Mesendoderm (in vitro differentiated cells): ENCODE measurements around the gene TMEM132D.

Source experiments
- DNase-seq: peaks from one replicate; pipeline ENCODE4 v3.0.0; 2013
- H2AK5ac ChIP-seq: 2 replicates; pipeline ENCODE4 v1.6.1; 2013; ENCODE audit warnings: low read length, inconsistent platforms
- H2BK120ac ChIP-seq: 2 replicates; pipeline ENCODE4 v1.6.1; 2013; ENCODE audit warnings: low read depth, mild to moderate bottlenecking, low read length, moderate library complexity, mixed read lengths
- H2BK15ac ChIP-seq: replicated peaks from 2 replicates; pipeline ENCODE4 v1.6.1; 2013; ENCODE audit warnings: low read depth, mild to moderate bottlenecking, moderate library complexity
- H2BK5ac ChIP-seq: 2 replicates; pipeline ENCODE4 v1.6.1; 2013; ENCODE audit warnings: low read length, inconsistent platforms
- H3K18ac ChIP-seq: 2 replicates; pipeline ENCODE4 v1.6.1; 2013; ENCODE audit warnings: mild to moderate bottlenecking, low read length, mixed read lengths
- H3K23ac ChIP-seq: one replicate; pipeline ENCODE4 v1.6.1; 2013; ENCODE audit warnings: low read length
- H3K27ac ChIP-seq: 2 replicates; pipeline ENCODE4 v1.5.1; 2013; ENCODE audit warnings: low read depth, mild to moderate bottlenecking, inconsistent platforms, low read length, moderate library complexity
- H3K27me3 ChIP-seq: 2 replicates; pipeline ENCODE4 v1.6.1; 2013; ENCODE audit warnings: low read length, control low read depth, mild to moderate bottlenecking, inconsistent platforms; ENCODE audit not compliant: insufficient read depth, poor library complexity
- H3K36me3 ChIP-seq: 2 replicates; pipeline ENCODE4 v1.6.1; 2013; ENCODE audit warnings: low read length, inconsistent platforms; ENCODE audit not compliant: control insufficient read depth, insufficient read depth
- H3K4ac ChIP-seq: one replicate; pipeline ENCODE4 v1.6.1; 2013; ENCODE audit warnings: low read depth, mild to moderate bottlenecking, low read length, moderate library complexity
- H3K4me1 ChIP-seq: 2 replicates; pipeline ENCODE4 v1.6.1; 2013; ENCODE audit warnings: low read depth, low read length, inconsistent platforms; ENCODE audit not compliant: control insufficient read depth
- H3K4me2 ChIP-seq: 2 replicates; pipeline ENCODE4 v1.6.1; 2013; ENCODE audit warnings: low read length
- H3K4me3 ChIP-seq: 2 replicates; pipeline ENCODE4 v1.5.1; 2013; ENCODE audit warnings: mild to moderate bottlenecking, low read length
- H3K56ac ChIP-seq: one replicate; pipeline ENCODE4 v1.6.1; 2013; ENCODE audit warnings: low read length
- H3K79me1 ChIP-seq: 2 replicates; pipeline ENCODE4 v1.6.1; 2013; ENCODE audit warnings: low read length, inconsistent platforms
- H3K79me2 ChIP-seq: 2 replicates; pipeline ENCODE4 v1.6.1; 2013; ENCODE audit warnings: mild to moderate bottlenecking, low read length; ENCODE audit not compliant: control insufficient read depth, insufficient read depth
- H3K9ac ChIP-seq: 2 replicates; pipeline ENCODE4 v1.6.1; 2013; ENCODE audit warnings: low read length, inconsistent platforms
- H4K5ac ChIP-seq: one replicate; pipeline ENCODE4 v1.6.1; 2013; ENCODE audit warnings: low read length
- H4K8ac ChIP-seq: one replicate; pipeline ENCODE4 v1.6.1; 2013; ENCODE audit warnings: low read depth, mild to moderate bottlenecking, control low read depth, low read length, moderate library complexity
- WGBS: extraction: QIAGEN DNeasy Blood & Tissue Kit; methylation state at CpG from one replicate; pipeline ENCODE4 v1.1.7; 2013; ENCODE audit warnings: low lambda C conversion rate, missing lambda C conversion rate; ENCODE audit not compliant: insufficient coverage; ENCODE audit errors: extremely low coverage; 5-methylcytosine and 5-hydroxymethylcytosine counted together

TMEM132D gene

GRCh38 chr12:129276361-129277060 is 627.3 kb downstream of the TMEM132D start:
- no CpG with 5 or more reads among the region's 9 CpGs for WGBS
- H2BK5ac ChIP-seq: no peak overlapping the region
- no peak overlapping the region for H3K4me3 ChIP-seq
- no peak overlapping the region for H3K4ac ChIP-seq
- H3K56ac ChIP-seq: no peak overlapping the region
- H4K8ac ChIP-seq: no peak overlapping the region
- no peaks in the 10 kb centered on the region for H3K79me2 ChIP-seq
- no peaks in the 10 kb centered on the region for H3K36me3 ChIP-seq
- H2BK15ac ChIP-seq: no peak overlapping the region
- H3K27me3 ChIP-seq: no peaks in the 10 kb centered on the region
- H3K79me1 ChIP-seq: no peaks in the 10 kb centered on the region
- H3K9ac ChIP-seq: no peak overlapping the region
- H4K5ac ChIP-seq: no peak overlapping the region
- no peak overlapping the region for H3K23ac ChIP-seq
- no peak overlapping the region for H3K18ac ChIP-seq
- no peaks in the 10 kb centered on the region for H3K4me1 ChIP-seq
- H3K4me2 ChIP-seq: no peak overlapping the region
- H2BK120ac ChIP-seq: no peak overlapping the region
- no peak overlapping the region for H3K27ac ChIP-seq
- H2AK5ac ChIP-seq: no peak overlapping the region
- no peak for DNase-seq

- no peak overlapping the region for H2BK120ac ChIP-seq
- no peak overlapping the region for H3K56ac ChIP-seq
- H3K4me2 ChIP-seq: no peak overlapping the region
- H2AK5ac ChIP-seq: no peak overlapping the region
- no peak overlapping the region for H3K4me3 ChIP-seq
- no peak overlapping the region for H3K9ac ChIP-seq
- H3K23ac ChIP-seq: no peak overlapping the region
- WGBS: no CpG with 5 or more reads among the region's 16 CpGs
- no peak overlapping the region for H2BK15ac ChIP-seq
- no peak overlapping the region for H4K5ac ChIP-seq
- H3K4ac ChIP-seq: no peak overlapping the region
- no peak overlapping the region for H2BK5ac ChIP-seq
- no peak overlapping the region for H4K8ac ChIP-seq
- no peaks in the 10 kb centered on the region for H3K4me1 ChIP-seq
- DNase-seq: no peak
- H3K27ac ChIP-seq: no peak overlapping the region
- H3K79me2 ChIP-seq: no peaks in the 10 kb centered on the region
- H3K18ac ChIP-seq: no peak overlapping the region
- no peaks in the 10 kb centered on the region for H3K27me3 ChIP-seq
- no peaks in the 10 kb centered on the region for H3K36me3 ChIP-seq
- H3K79me1 ChIP-seq: no peaks in the 10 kb centered on the region
Measured at GRCh38 chr12:129269756-129270495, 633.9 kb downstream of the TMEM132D start.

- H3K9ac ChIP-seq: no peak overlapping the region
- H3K4me3 ChIP-seq: no peak overlapping the region
- no peaks in the 10 kb centered on the region for H3K36me3 ChIP-seq
- no peak overlapping the region for H3K23ac ChIP-seq
- H3K27ac ChIP-seq: no peak overlapping the region
- H2BK120ac ChIP-seq: no peak overlapping the region
- no peaks in the 10 kb centered on the region for H3K79me2 ChIP-seq
- no peak overlapping the region for H4K8ac ChIP-seq
- no peaks in the 10 kb centered on the region for H3K79me1 ChIP-seq
- no peak overlapping the region for H4K5ac ChIP-seq
- no peak overlapping the region for H3K56ac ChIP-seq
- H2BK5ac ChIP-seq: no peak overlapping the region
- no peak overlapping the region for H2AK5ac ChIP-seq
- H3K18ac ChIP-seq: no peak overlapping the region
- no peak overlapping the region for H3K4me2 ChIP-seq
- H2BK15ac ChIP-seq: no peak overlapping the region
- H3K27me3 ChIP-seq: no peaks in the 10 kb centered on the region
- WGBS: no CpG with 5 or more reads among the region's 5 CpGs
- no peak overlapping the region for H3K4ac ChIP-seq
- no peak for DNase-seq
- no peaks in the 10 kb centered on the region for H3K4me1 ChIP-seq
Measured at GRCh38 chr12:129258781-129259318, 645.0 kb downstream of the TMEM132D start.

GRCh38 chr12:129257524-129257923 is 646.3 kb downstream of the TMEM132D start:
- no peak overlapping the region for H3K4me2 ChIP-seq
- no peaks in the 10 kb centered on the region for H3K27me3 ChIP-seq
- H2AK5ac ChIP-seq: no peak overlapping the region
- no peak overlapping the region for H2BK15ac ChIP-seq
- H4K5ac ChIP-seq: no peak overlapping the region
- no peaks in the 10 kb centered on the region for H3K79me1 ChIP-seq
- no peak overlapping the region for H3K9ac ChIP-seq
- no peaks in the 10 kb centered on the region for H3K79me2 ChIP-seq
- no peak overlapping the region for H2BK5ac ChIP-seq
- no peak overlapping the region for H2BK120ac ChIP-seq
- H3K4me1 ChIP-seq: no peaks in the 10 kb centered on the region
- no peak overlapping the region for H3K4me3 ChIP-seq
- no CpG with 5 or more reads among the region's 3 CpGs for WGBS
- H3K18ac ChIP-seq: no peak overlapping the region
- H3K23ac ChIP-seq: no peak overlapping the region
- peak; percentile 60 for DNase-seq
- H4K8ac ChIP-seq: no peak overlapping the region
- no peak overlapping the region for H3K27ac ChIP-seq
- no peak overlapping the region for H3K56ac ChIP-seq
- H3K4ac ChIP-seq: no peak overlapping the region
- no peaks in the 10 kb centered on the region for H3K36me3 ChIP-seq

GRCh38 chr12:129246630-129247029 is 657.2 kb downstream of the TMEM132D start:
- Histone ChIP-seq H3K4me2 (no peak overlapping the region), H3K4me3 (no peak overlapping the region)
- WGBS: no CpG with 5 or more reads among the region's 2 CpGs

More at GRCh38 chr12:129246630-129247029, 657.2 kb downstream of the TMEM132D start:
- no peaks in the 10 kb centered on the region for H3K4me1 ChIP-seq
- H2BK120ac ChIP-seq: no peak overlapping the region
- no peak overlapping the region for H2AK5ac ChIP-seq
- H4K5ac ChIP-seq: no peak overlapping the region
- no peak overlapping the region for H4K8ac ChIP-seq
- no peak overlapping the region for H3K18ac ChIP-seq
- H3K27ac ChIP-seq: no peak overlapping the region
- no peaks in the 10 kb centered on the region for H3K36me3 ChIP-seq
- H3K79me1 ChIP-seq: no peaks in the 10 kb centered on the region
- H3K56ac ChIP-seq: no peak overlapping the region
- H2BK15ac ChIP-seq: no peak overlapping the region
- no peak overlapping the region for H3K4ac ChIP-seq
- H3K9ac ChIP-seq: no peak overlapping the region
- no peak overlapping the region for H2BK5ac ChIP-seq
- no peaks in the 10 kb centered on the region for H3K79me2 ChIP-seq
- H3K27me3 ChIP-seq: no peaks in the 10 kb centered on the region
- H3K23ac ChIP-seq: no peak overlapping the region
- no peak for DNase-seq
